Mesothelial cell of epicardium (in vitro differentiated cells): ENCODE data around the gene SLC7A6. TPM values are rescaled to one million over a fixed set of nuclear protein-coding genes. Genes with fewer than 3 reads are reported as not detected.

ENCODE experiments used
- DNase-seq, 2 experiments: peaks; one replicate each; pipeline ENCODE4 v3.0.0; 2021; ENCODE audit warnings: low spot score in 2 of 2; ENCODE audit not compliant: unreplicated experiment in 2 of 2
- H3K27ac Mint-ChIP-seq: 2 replicates; pipeline ENCODE4 v1.8.0; 2021; ENCODE audit warnings: mixed read lengths
- H3K27me3 Mint-ChIP-seq: 2 replicates; pipeline ENCODE4 v1.8.0; 2021; ENCODE audit warnings: low read depth, mixed read lengths
- H3K36me3 Mint-ChIP-seq: 2 replicates; pipeline ENCODE4 v1.8.0; 2021; ENCODE audit warnings: mixed read lengths
- H3K4me1 Mint-ChIP-seq: 2 replicates; pipeline ENCODE4 v1.8.0; 2021; ENCODE audit warnings: mixed read lengths
- H3K4me3 Mint-ChIP-seq: 2 replicates; pipeline ENCODE4 v1.8.0; 2021; ENCODE audit warnings: mild to moderate bottlenecking, moderate library complexity, mixed read lengths
- H3K9me3 Mint-ChIP-seq: 2 replicates; pipeline ENCODE4 v1.8.0; 2021; ENCODE audit warnings: mixed read lengths
- total RNA-seq: library from RNA; stranded (reverse); gene quantifications from 3 replicates; pipeline ENCODE4 v1.2.1, GENCODE V29; 2021
- TF ChIP-seq, protein P1 (sequence below): fragments of 200-600 bp; sonication (generic); IDR thresholded peaks from one replicate; pipeline ENCODE4 v1.5.0; 2021; ENCODE audit warnings: antibody characterized with exemption; ENCODE audit not compliant: unreplicated experiment

The SLC7A6 gene
- total RNA-seq, 1 donor from 2014 or later: 73.2 TPM

- Mint-ChIP-seq H3K27me3 (no peaks in the 10 kb centered on the region), H3K9me3 (no peaks in the 10 kb centered on the region), H3K36me3 (peaks cover 4% of the 10 kb centered on the region), H3K4me3 (no peak overlapping the region), H3K27ac (peak overlapping the region; percentile 53), H3K4me1 (no peaks in the 10 kb centered on the region)
- TF ChIP-seq, protein P1, sequence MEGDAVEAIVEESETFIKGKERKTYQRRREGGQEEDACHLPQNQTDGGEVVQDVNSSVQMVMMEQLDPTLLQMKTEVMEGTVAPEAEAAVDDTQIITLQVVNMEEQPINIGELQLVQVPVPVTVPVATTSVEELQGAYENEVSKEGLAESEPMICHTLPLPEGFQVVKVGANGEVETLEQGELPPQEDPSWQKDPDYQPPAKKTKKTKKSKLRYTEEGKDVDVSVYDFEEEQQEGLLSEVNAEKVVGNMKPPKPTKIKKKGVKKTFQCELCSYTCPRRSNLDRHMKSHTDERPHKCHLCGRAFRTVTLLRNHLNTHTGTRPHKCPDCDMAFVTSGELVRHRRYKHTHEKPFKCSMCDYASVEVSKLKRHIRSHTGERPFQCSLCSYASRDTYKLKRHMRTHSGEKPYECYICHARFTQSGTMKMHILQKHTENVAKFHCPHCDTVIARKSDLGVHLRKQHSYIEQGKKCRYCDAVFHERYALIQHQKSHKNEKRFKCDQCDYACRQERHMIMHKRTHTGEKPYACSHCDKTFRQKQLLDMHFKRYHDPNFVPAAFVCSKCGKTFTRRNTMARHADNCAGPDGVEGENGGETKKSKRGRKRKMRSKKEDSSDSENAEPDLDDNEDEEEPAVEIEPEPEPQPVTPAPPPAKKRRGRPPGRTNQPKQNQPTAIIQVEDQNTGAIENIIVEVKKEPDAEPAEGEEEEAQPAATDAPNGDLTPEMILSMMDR: no peak
- DNase-seq: no peak
Observed at GRCh38 chr16:68219725-68220351, 44.5 kb upstream of the SLC7A6 start.

DNA sequence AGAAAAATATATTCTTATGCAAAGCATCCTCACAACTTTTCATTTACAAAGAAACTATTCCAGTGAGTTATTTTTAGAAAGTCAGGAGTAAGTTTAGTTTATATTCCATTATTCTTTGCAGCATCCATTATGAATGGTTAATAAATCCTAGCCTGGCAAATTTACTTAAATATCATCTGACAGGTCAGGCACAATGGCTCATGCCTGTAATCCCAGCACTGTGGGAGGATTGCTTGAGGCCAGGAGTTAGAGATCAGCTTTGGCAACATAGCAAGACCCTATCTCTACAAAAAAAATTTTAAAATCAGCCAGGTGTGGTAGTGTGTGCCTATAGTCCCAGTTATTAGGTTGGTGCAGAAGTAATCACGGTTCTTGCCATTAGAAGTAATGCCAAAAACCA lies 41.3 kb upstream of the SLC7A6 start:
- Mint-ChIP-seq H3K36me3 (no peaks in the 10 kb centered on the region), H3K27me3 (no peaks in the 10 kb centered on the region), H3K9me3 (no peaks in the 10 kb centered on the region), H3K4me1 (no peaks in the 10 kb centered on the region), H3K4me3 (no peak overlapping the region), H3K27ac (no peak overlapping the region)
- TF ChIP-seq, protein P1: no peak
- DNase-seq: no peak

- H3K27me3 Mint-ChIP-seq: no peaks in the 10 kb centered on the region
- DNase-seq: no peak
- TF ChIP-seq, protein P1: no peak
- peaks cover 5% of the 10 kb centered on the region for H3K36me3 Mint-ChIP-seq
- H3K9me3 Mint-ChIP-seq: no peaks in the 10 kb centered on the region
- H3K4me1 Mint-ChIP-seq: no peaks in the 10 kb centered on the region
- H3K4me3 Mint-ChIP-seq: no peak overlapping the region
- H3K27ac Mint-ChIP-seq: no peak overlapping the region
Observed at GRCh38 chr16:68226116-68226515, 38.2 kb upstream of the SLC7A6 start.

- Mint-ChIP-seq H3K4me3 (no peak overlapping the region), H3K27me3 (no peaks in the 10 kb centered on the region), H3K9me3 (no peaks in the 10 kb centered on the region), H3K27ac (no peak overlapping the region), H3K4me1 (no peaks in the 10 kb centered on the region), H3K36me3 (peaks cover 5% of the 10 kb centered on the region)
- DNase-seq: no peak
- TF ChIP-seq, protein P1: no peak
Observed at GRCh38 chr16:68227183-68227793, 37.0 kb upstream of the SLC7A6 start.

GRCh38 chr16:68227850-68228553 lies 36.3 kb upstream of the SLC7A6 start:
- no peak overlapping the region for H3K4me3 Mint-ChIP-seq
- no peak for DNase-seq
- H3K9me3 Mint-ChIP-seq: no peaks in the 10 kb centered on the region
- no peaks in the 10 kb centered on the region for H3K4me1 Mint-ChIP-seq
- H3K36me3 Mint-ChIP-seq: peaks cover 5% of the 10 kb centered on the region
- no peak overlapping the region for H3K27ac Mint-ChIP-seq
- TF ChIP-seq, protein P1: no peak
- H3K27me3 Mint-ChIP-seq: no peaks in the 10 kb centered on the region
